ENCODE data around the gene SLIT3.

The SLIT3 gene

DNA sequence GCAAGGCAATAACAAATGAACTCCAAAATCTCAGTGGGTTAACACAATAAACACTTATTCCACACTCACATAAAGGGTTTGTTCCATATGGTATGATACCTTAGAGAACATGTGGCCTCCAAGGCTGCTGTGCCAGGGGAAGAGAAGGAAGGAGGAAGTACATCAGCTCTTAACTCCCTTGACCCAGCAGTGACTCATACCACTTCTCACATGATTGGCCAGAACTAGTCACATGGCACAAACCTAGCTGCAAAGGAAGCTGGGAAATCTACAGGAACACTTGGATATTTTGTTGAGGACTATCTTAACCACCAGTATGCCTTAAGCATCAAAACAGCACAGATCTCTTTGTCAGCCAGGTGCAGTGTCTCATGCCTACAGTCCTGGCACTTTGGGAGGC, 99.3 kb downstream of the SLIT3 start:
- ChIA-PET CTCF (no interaction called here), POLR2A (no interaction called here)
- TF ChIP-seq SUZ12 (IDR thresholded peaks at IDR 0.05): no peak
- TF ChIP-seq L3MBTL2 (conservative IDR thresholded peaks at IDR 0.05): no peak
- no peak for TF ChIP-seq CTBP1 (IDR thresholded peaks at IDR 0.05; ENCODE audit: borderline replicate concordance)
- TF ChIP-seq LEF1 (IDR thresholded peaks at IDR 0.05; ENCODE audit: borderline replicate concordance): no peak
- TF ChIP-seq PKNOX1 (IDR thresholded peaks at IDR 0.05): no peak
- TF ChIP-seq BHLHE40 (IDR thresholded peaks at IDR 0.05; ENCODE audit: borderline replicate concordance): no peak
- TF ChIP-seq FOXM1 (IDR thresholded peaks at IDR 0.05; ENCODE audit: borderline replicate concordance): no peak
- TF ChIP-seq FOXA1 (IDR thresholded peaks at IDR 0.05): no peak
- no peak for TF ChIP-seq TARDBP (IDR thresholded peaks at IDR 0.05)
- no peak for DNase-seq (ENCODE audit: extremely low spot score)

DNA sequence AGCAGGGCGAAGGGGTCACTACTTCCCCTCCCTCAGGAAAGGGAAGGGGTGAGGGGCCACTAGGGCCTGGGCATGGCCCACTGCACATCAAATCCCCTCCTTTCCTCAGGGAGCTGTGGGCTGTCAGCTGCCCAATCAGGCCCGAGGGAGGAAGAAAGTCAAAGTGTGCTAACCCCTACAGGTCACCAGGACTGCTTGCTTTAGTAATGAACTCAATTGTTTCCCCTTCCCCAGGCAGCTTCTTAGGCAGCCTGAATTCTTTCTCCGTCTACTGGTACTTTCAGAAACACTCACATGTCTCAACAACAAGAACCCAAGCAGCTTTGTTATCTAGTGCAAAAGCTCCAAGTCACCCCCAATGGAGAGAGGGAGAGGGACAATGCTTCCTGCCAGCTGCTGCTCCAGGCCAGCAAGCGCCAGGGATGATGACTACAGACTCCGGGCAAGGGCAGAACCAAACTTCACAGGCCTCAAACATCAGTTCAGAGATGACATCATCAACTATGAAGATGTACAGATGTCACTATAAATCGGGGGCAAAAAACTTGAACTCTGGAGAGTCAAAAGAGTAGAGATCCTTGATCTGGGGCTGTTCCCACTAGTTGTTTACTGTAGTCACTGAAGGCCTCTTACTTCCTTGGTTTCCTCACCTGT, 100.7 kb downstream of the SLIT3 start:
- DNase-seq (ENCODE audit: extremely low spot score): no peak
- CTCF ChIA-PET: no interaction called here
- TF ChIP-seq FOXM1 (IDR thresholded peaks at IDR 0.05; ENCODE audit: borderline replicate concordance) (no peak), SUZ12 (IDR thresholded peaks at IDR 0.05) (no peak), SP1 (IDR thresholded peaks at IDR 0.05) (no peak), ELF4 (IDR thresholded peaks at IDR 0.05) (no peak), L3MBTL2 (conservative IDR thresholded peaks at IDR 0.05) (no peak), HDGF (IDR thresholded peaks at IDR 0.05; ENCODE audit: borderline replicate concordance) (no peak), FOXA1 (IDR thresholded peaks at IDR 0.05) (no peak), ZNF384 (IDR thresholded peaks at IDR 0.05) (no peak), ARNT (IDR thresholded peaks at IDR 0.05) (no peak), LEF1 (IDR thresholded peaks at IDR 0.05; ENCODE audit: borderline replicate concordance) (no peak)
- POLR2A ChIA-PET: no interaction called here

DNA sequence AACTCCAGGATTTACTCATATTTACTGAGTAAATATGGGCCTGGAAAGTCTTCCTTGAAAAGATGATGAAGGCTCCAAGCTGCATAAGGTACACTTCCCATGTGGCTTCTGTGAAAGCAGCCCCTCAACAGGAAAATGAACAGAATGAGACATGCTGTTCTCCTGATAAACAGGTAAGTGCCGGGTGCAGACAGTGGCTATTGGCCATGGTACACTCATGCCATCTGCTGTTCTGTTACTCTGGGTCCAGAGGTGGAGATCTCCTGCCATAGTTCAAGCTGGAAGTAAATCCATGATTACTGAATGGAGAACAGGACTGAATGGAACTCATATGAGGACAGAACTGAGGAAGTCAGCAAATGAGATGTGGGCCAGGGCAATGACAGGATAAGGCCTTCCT, 103.6 kb downstream of the SLIT3 start:
- ChIA-PET POLR2A (interaction anchor here (0.8 kb wide), 1 partner anchor 11 kb away, joined by 3 read pairs; no protein-coding TSS in a partner anchor), CTCF (interaction anchor here (0.8 to 1.3 kb wide), 2 partner anchors 193 to 210 kb away, joined by 3 to 4 read pairs; no protein-coding TSS in a partner anchor)
- DNase-seq (ENCODE audit: extremely low spot score): no peak

DNA sequence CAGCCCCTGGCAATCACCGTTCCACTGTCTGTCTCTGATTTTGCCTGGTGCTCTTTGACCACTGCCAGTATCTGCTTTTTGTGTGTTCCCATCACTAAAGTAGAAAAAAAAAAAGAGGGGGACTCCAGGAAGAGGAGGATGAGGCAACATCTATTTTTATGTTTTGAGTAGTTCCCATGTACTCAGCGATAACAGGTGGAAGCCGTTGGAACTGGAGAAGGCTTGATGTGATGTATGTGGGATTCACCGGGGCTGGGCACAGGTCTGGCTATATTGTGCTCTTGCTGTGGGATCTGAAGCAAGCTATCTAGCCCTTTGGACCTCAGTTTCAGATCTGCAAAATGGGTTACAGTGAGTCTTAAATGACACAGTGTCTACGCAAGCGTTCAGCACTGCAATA, 104.9 kb downstream of the SLIT3 start:
- CTCF ChIA-PET: no interaction called here
- no peak for TF ChIP-seq ARNT (IDR thresholded peaks at IDR 0.05)
- POLR2A ChIA-PET: no interaction called here
- DNase-seq (ENCODE audit: extremely low spot score): no peak

More for the DNA sequence above, 103.6 kb downstream of the SLIT3 start:
- TF ChIP-seq ZNF384 (IDR thresholded peaks at IDR 0.05) (no peak), ELF4 (IDR thresholded peaks at IDR 0.05) (no peak), NFRKB (IDR thresholded peaks at IDR 0.05) (no peak), SP1 (IDR thresholded peaks at IDR 0.05) (no peak), FOXA1 (IDR thresholded peaks at IDR 0.05) (no peak)

DNA sequence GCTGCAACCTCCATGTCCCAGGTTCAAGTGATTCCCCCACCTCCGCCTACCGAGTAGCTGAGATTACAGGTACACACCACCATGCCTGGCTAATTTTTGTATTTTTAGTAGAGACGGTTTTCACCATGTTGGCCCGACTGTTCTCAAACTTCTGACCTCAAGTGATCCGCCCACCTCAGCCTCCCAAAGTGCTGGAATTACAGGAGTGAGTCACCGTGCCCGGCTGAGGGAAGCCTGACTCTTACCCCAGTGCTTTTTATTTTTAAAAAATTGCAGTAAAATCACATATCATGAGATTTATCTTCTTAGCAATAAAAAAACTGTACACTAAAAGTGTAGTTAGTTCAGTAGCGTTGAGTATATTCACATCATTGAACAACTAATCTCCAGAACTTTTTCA, 105.3 kb downstream of the SLIT3 start:
- POLR2A ChIA-PET: no interaction called here
- no peak for DNase-seq (ENCODE audit: extremely low spot score)
- no peak for TF ChIP-seq SP1 (IDR thresholded peaks at IDR 0.05)
- no peak for TF ChIP-seq TARDBP (IDR thresholded peaks at IDR 0.05)
- TF ChIP-seq NFRKB (IDR thresholded peaks at IDR 0.05): no peak
- no peak for TF ChIP-seq FOXK2 (IDR thresholded peaks at IDR 0.05)
- TF ChIP-seq CTBP1 (IDR thresholded peaks at IDR 0.05; ENCODE audit: borderline replicate concordance): no peak
- no peak for TF ChIP-seq FOXA1 (IDR thresholded peaks at IDR 0.05)
- TF ChIP-seq BHLHE40 (IDR thresholded peaks at IDR 0.05; ENCODE audit: borderline replicate concordance): no peak
- CTCF ChIA-PET: no interaction called here

GRCh38 chr5:169192536-169192935, 108.4 kb downstream of the SLIT3 start:
- TF ChIP-seq FOXK2 (IDR thresholded peaks at IDR 0.05) (no peak), BHLHE40 (IDR thresholded peaks at IDR 0.05; ENCODE audit: borderline replicate concordance) (no peak), TARDBP (IDR thresholded peaks at IDR 0.05) (no peak), HDGF (IDR thresholded peaks at IDR 0.05; ENCODE audit: borderline replicate concordance) (no peak), ZNF384 (IDR thresholded peaks at IDR 0.05) (no peak), NFRKB (IDR thresholded peaks at IDR 0.05) (no peak), L3MBTL2 (conservative IDR thresholded peaks at IDR 0.05) (no peak), SUZ12 (IDR thresholded peaks at IDR 0.05) (no peak), SP1 (IDR thresholded peaks at IDR 0.05) (no peak), PKNOX1 (IDR thresholded peaks at IDR 0.05) (no peak), ARNT (IDR thresholded peaks at IDR 0.05) (no peak), ELF4 (IDR thresholded peaks at IDR 0.05) (no peak), CTBP1 (IDR thresholded peaks at IDR 0.05; ENCODE audit: borderline replicate concordance) (no peak), FOXA1 (IDR thresholded peaks at IDR 0.05) (no peak)
- no peak for DNase-seq (ENCODE audit: extremely low spot score)
- POLR2A ChIA-PET: no interaction called here
- CTCF ChIA-PET: no interaction called here

DNA sequence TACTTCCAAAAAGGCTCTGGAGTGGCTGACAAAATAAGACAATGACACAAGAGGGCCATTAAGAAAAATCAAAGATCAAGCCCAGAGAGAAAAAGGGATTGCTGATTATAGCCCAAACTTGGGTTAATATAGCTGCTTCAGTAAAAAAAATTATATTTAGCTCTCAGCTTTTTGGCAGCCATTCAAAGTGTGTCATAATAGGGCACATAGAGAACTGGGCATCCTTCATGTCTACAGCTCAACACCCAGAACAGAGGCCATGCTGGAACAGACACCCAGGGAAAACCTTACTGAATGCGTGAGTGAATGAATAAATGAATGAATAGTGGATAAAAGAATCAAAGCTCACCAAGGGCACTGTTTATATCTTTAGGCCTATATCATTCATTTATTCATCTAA, 110.1 kb downstream of the SLIT3 start:
- DNase-seq (ENCODE audit: extremely low spot score): no peak
- ChIA-PET CTCF (interaction anchor here (0.5 kb wide), 1 partner anchor 1062 kb away, joined by 3 read pairs; no protein-coding TSS in a partner anchor), POLR2A (no interaction called here)

More for the DNA sequence above, 110.1 kb downstream of the SLIT3 start:
- TF ChIP-seq ELF4 (IDR thresholded peaks at IDR 0.05) (no peak), HDGF (IDR thresholded peaks at IDR 0.05; ENCODE audit: borderline replicate concordance) (no peak), ARNT (IDR thresholded peaks at IDR 0.05) (no peak), FOXA1 (IDR thresholded peaks at IDR 0.05) (no peak), FOXK2 (IDR thresholded peaks at IDR 0.05) (no peak), ZNF384 (IDR thresholded peaks at IDR 0.05) (no peak), SP1 (IDR thresholded peaks at IDR 0.05) (no peak), L3MBTL2 (conservative IDR thresholded peaks at IDR 0.05) (no peak), BHLHE40 (IDR thresholded peaks at IDR 0.05; ENCODE audit: borderline replicate concordance) (no peak), NFRKB (IDR thresholded peaks at IDR 0.05) (no peak), TARDBP (IDR thresholded peaks at IDR 0.05) (no peak)
